H9 (cell line): ENCODE measurements around the gene TAF11L6. TPM values are rescaled to one million over a fixed set of nuclear protein-coding genes. Genes with fewer than 3 reads are reported as not detected.
"Not testable (repeated sequence)": the region's sequence is repeated elsewhere in the genome, so short reads cannot be mapped to it uniquely, and the experiment has no call there.

Experiments used
- DNase-seq: peaks from one replicate; pipeline ENCODE4 v3.0.0-alpha.2; 2017
- H2AFZ ChIP-seq: one replicate; pipeline ENCODE4 v1.6.1; 2013; ENCODE audit warnings: mild to moderate bottlenecking, low read length, control low read depth, moderate library complexity
- H2AK5ac ChIP-seq: 2 replicates; pipeline ENCODE4 v1.6.1; 2013; ENCODE audit warnings: low read length, control low read depth, mixed read lengths; ENCODE audit not compliant: insufficient read length
- H2BK120ac ChIP-seq: one replicate; pipeline ENCODE4 v1.6.1; 2013; ENCODE audit warnings: low read depth, mild to moderate bottlenecking, low read length, control low read depth, inconsistent platforms; ENCODE audit not compliant: poor library complexity, severe bottlenecking
- H2BK12ac ChIP-seq: 2 replicates; pipeline ENCODE4 v1.6.1; 2013; ENCODE audit warnings: low read length, control low read depth, mixed read lengths, low read depth; ENCODE audit not compliant: insufficient read length
- H2BK15ac ChIP-seq: 2 replicates; pipeline ENCODE4 v1.6.1; 2013; ENCODE audit warnings: low read depth, low read length, control low read depth
- H2BK20ac ChIP-seq: one replicate; pipeline ENCODE4 v1.6.1; 2013; ENCODE audit warnings: low read depth, mild to moderate bottlenecking, low read length, control low read depth, inconsistent platforms; ENCODE audit not compliant: poor library complexity, severe bottlenecking
- H2BK5ac ChIP-seq: 2 replicates; pipeline ENCODE4 v1.6.1; 2013; ENCODE audit warnings: low read length, control low read depth, mixed read lengths; ENCODE audit not compliant: insufficient read length
- H3K14ac ChIP-seq: 2 replicates; pipeline ENCODE4 v1.6.1; 2013; ENCODE audit warnings: low read length, control low read depth; ENCODE audit not compliant: insufficient read depth
- H3K18ac ChIP-seq: 2 replicates; pipeline ENCODE4 v1.6.1; 2013; ENCODE audit warnings: low read depth, mild to moderate bottlenecking, mixed read lengths, low read length, control low read depth; ENCODE audit not compliant: insufficient read length
- H3K23ac ChIP-seq: 2 replicates; pipeline ENCODE4 v1.6.1; 2013; ENCODE audit warnings: low read length, control low read depth, mixed read lengths, low read depth; ENCODE audit not compliant: insufficient read length
- H3K23me2 ChIP-seq: 2 replicates; pipeline ENCODE4 v1.6.1; 2013; ENCODE audit warnings: low read depth, mild to moderate bottlenecking, mixed read lengths, low read length, control low read depth; ENCODE audit not compliant: insufficient read length, poor library complexity, severe bottlenecking
- H3K27ac ChIP-seq: 2 replicates; pipeline ENCODE4 v1.5.1; 2013; ENCODE audit warnings: low read length, control low read depth, mixed read lengths, low read depth; ENCODE audit not compliant: insufficient read length
- H3K27me3 ChIP-seq: 2 replicates; pipeline ENCODE4 v1.6.1; 2013; ENCODE audit warnings: low read length, control low read depth, inconsistent platforms; ENCODE audit not compliant: insufficient read depth
- H3K4ac ChIP-seq: 2 replicates; pipeline ENCODE4 v1.6.1; 2013; ENCODE audit warnings: low read depth, mild to moderate bottlenecking, control low read depth, inconsistent platforms, low read length, moderate library complexity
- H3K4me1 ChIP-seq: 2 replicates; pipeline ENCODE4 v1.6.1; 2013; ENCODE audit warnings: low read length, control low read depth, inconsistent platforms; ENCODE audit not compliant: insufficient read depth
- H3K4me2 ChIP-seq: 2 replicates; pipeline ENCODE4 v1.6.1; 2013; ENCODE audit warnings: low read length, control low read depth, mixed read lengths; ENCODE audit not compliant: insufficient read length, insufficient read depth
- H3K56ac ChIP-seq: 2 replicates; pipeline ENCODE4 v1.6.1; 2013; ENCODE audit warnings: low read depth, mild to moderate bottlenecking, mixed read lengths, low read length, control low read depth; ENCODE audit not compliant: insufficient read length
- H3K79me1 ChIP-seq: 2 replicates; pipeline ENCODE4 v1.6.1; 2013; ENCODE audit warnings: low read depth, mild to moderate bottlenecking, moderate library complexity, low read length, control low read depth, inconsistent platforms; ENCODE audit not compliant: insufficient read depth, poor library complexity, severe bottlenecking
- H3K79me2 ChIP-seq: 2 replicates; pipeline ENCODE4 v1.6.1; 2013; ENCODE audit warnings: low read length, control low read depth, inconsistent platforms; ENCODE audit not compliant: insufficient read depth
- H3K9ac ChIP-seq: 2 replicates; pipeline ENCODE4 v1.6.1; 2013; ENCODE audit warnings: low read length, control low read depth, mixed read lengths; ENCODE audit not compliant: insufficient read length; ENCODE audit errors: extremely low read depth
- H3K9me3 ChIP-seq: one replicate; pipeline ENCODE4 v1.6.1; 2013; ENCODE audit warnings: low read depth, low read length, inconsistent platforms; ENCODE audit not compliant: control insufficient read depth
- H3T11ph ChIP-seq: one replicate; pipeline ENCODE4 v1.6.1; 2013; ENCODE audit warnings: mild to moderate bottlenecking, low read length, control low read depth, inconsistent platforms
- H4K20me1 ChIP-seq: one replicate; pipeline ENCODE4 v1.6.1; 2013; ENCODE audit not compliant: control insufficient read depth, insufficient read length, insufficient read depth
- H4K5ac ChIP-seq: 2 replicates; pipeline ENCODE4 v1.6.1; 2013; ENCODE audit warnings: low read depth, mild to moderate bottlenecking, mixed read lengths, low read length, control low read depth; ENCODE audit not compliant: insufficient read length
- H4K8ac ChIP-seq: replicated peaks from 2 replicates; pipeline ENCODE4 v1.6.1; 2013; ENCODE audit warnings: low read length, control low read depth, mixed read lengths, low read depth; ENCODE audit not compliant: insufficient read length
- H4K91ac ChIP-seq: 2 replicates; pipeline ENCODE4 v1.6.1; 2013; ENCODE audit warnings: low read depth, mild to moderate bottlenecking, moderate library complexity, mixed read lengths, low read length, control low read depth; ENCODE audit not compliant: insufficient read length
- H3K27ac Mint-ChIP-seq, 3 experiments: 2 replicates in 2 of 3; 3 replicates in 1 of 3; pipeline ENCODE4 v1.8.0; 2020 to 2021; ENCODE audit warnings: mixed read lengths in 3 of 3, mild to moderate bottlenecking in 1 of 3, moderate library complexity in 1 of 3
- H3K27me3 Mint-ChIP-seq: 2 replicates; pipeline ENCODE4 v1.8.0; 2021; ENCODE audit warnings: low read depth, mild to moderate bottlenecking, moderate library complexity, mixed read lengths
- H3K36me3 Mint-ChIP-seq, 3 experiments: 2 replicates in 2 of 3; 3 replicates in 1 of 3; pipeline ENCODE4 v1.8.0; 2020 to 2021; ENCODE audit warnings: low read depth in 3 of 3, mixed read lengths in 3 of 3; ENCODE audit not compliant: insufficient read depth in 1 of 3
- H3K4me1 Mint-ChIP-seq, 2 experiments: 2 replicates each; pipeline ENCODE4 v1.8.0; 2020; ENCODE audit warnings: mixed read lengths in 2 of 2
- H3K4me3 Mint-ChIP-seq, 2 experiments: 2 replicates in 1 of 2; 3 replicates in 1 of 2; pipeline ENCODE4 v1.8.0; 2020 to 2021; ENCODE audit warnings: mild to moderate bottlenecking in 2 of 2, mixed read lengths in 2 of 2, moderate library complexity in 1 of 2
- H3K9me3 Mint-ChIP-seq, 2 experiments: 2 replicates in 1 of 2; 3 replicates in 1 of 2; pipeline ENCODE4 v1.8.0; 2020; ENCODE audit warnings: mild to moderate bottlenecking in 2 of 2, mixed read lengths in 2 of 2, moderate library complexity in 1 of 2
- WGBS: extraction: QIAGEN DNeasy Blood & Tissue Kit; methylation state at CpG from one replicate; pipeline ENCODE4 v1.1.7; 2013; ENCODE audit warnings: missing lambda C conversion rate, low lambda C conversion rate, mixed read lengths; ENCODE audit not compliant: insufficient read length; ENCODE audit errors: extremely low coverage; 5-methylcytosine and 5-hydroxymethylcytosine counted together
- total RNA-seq: library from RNA; stranded (reverse); gene quantifications from 2 replicates; pipeline ENCODE4 v1.2.1, GENCODE V29; 2021

Gene TAF11L6
- total RNA-seq, 1 experiment from 2014 or later, result not detected

GRCh38 chr5:17521501-17521900 is 7.0 kb upstream of the TAF11L6 start, which contains the start of gene TAF11L4:
Gene TAF11L4 (plus strand): TSS chr5:17521801.
- H2BK12ac ChIP-seq, H3K14ac ChIP-seq, H3K9ac ChIP-seq, H3K27ac Mint-ChIP-seq, H3K27ac ChIP-seq, H3T11ph ChIP-seq, H4K91ac ChIP-seq, H3K4me1 ChIP-seq, H3K9me3 Mint-ChIP-seq, H4K5ac ChIP-seq, H2BK20ac ChIP-seq, H3K18ac ChIP-seq, H3K9me3 ChIP-seq, H3K23ac ChIP-seq, H3K4me2 ChIP-seq, H2BK5ac ChIP-seq, H4K20me1 ChIP-seq, H3K36me3 Mint-ChIP-seq, H3K4me3 Mint-ChIP-seq, H2BK120ac ChIP-seq, H3K79me2 ChIP-seq, H3K23me2 ChIP-seq, H3K56ac ChIP-seq, H3K27me3 ChIP-seq, H3K4ac ChIP-seq, H2BK15ac ChIP-seq, H3K4me1 Mint-ChIP-seq, H3K27me3 Mint-ChIP-seq, H4K8ac ChIP-seq, H2AK5ac ChIP-seq, H2AFZ ChIP-seq, DNase-seq, H3K79me1 ChIP-seq: not testable (repeated sequence)
- WGBS, result no CpG with 5 or more reads among the region's 15 CpGs

- not testable (repeated sequence) for H3K4me2 ChIP-seq, H3K27me3 ChIP-seq, H3K4me1 ChIP-seq, H3K36me3 Mint-ChIP-seq, H2BK120ac ChIP-seq, H4K91ac ChIP-seq, DNase-seq, H4K8ac ChIP-seq, H3K27ac ChIP-seq, H2BK12ac ChIP-seq, H3K79me1 ChIP-seq, H2BK5ac ChIP-seq, H3K23me2 ChIP-seq, H3K56ac ChIP-seq, H3K18ac ChIP-seq, H3K27me3 Mint-ChIP-seq, H2BK20ac ChIP-seq, H3K9ac ChIP-seq, H3K14ac ChIP-seq, H4K5ac ChIP-seq, H3T11ph ChIP-seq, H3K27ac Mint-ChIP-seq, H3K79me2 ChIP-seq, H2AFZ ChIP-seq, H3K4me1 Mint-ChIP-seq, H3K4me3 Mint-ChIP-seq, H3K23ac ChIP-seq, H2BK15ac ChIP-seq, H3K9me3 Mint-ChIP-seq, H2AK5ac ChIP-seq, H4K20me1 ChIP-seq, H3K4ac ChIP-seq, H3K9me3 ChIP-seq
- no CpG with 5 or more reads among the region's 15 CpGs for WGBS
Measured at GRCh38 chr5:17524935-17525334, 3.5 kb upstream of the TAF11L6 start, which contains the start of gene TAF11L5. Gene TAF11L5 (plus strand): TSS chr5:17525235.
